Thoracic aorta (tissue), 2 donors: ENCODE measurements around the gene POLR2H. TPM values are rescaled to one million over a fixed set of nuclear protein-coding genes. Genes with fewer than 3 reads are reported as not detected.

Experiments used
- ATAC-seq: fragments of 150-250 bp; one replicate; pipeline ENCODE4 v1.8.0; 2017; ENCODE audit warnings: low read depth; ENCODE audit not compliant: insufficient number of reproducible peaks, low FRiP score
- DNase-seq: peaks from one replicate; pipeline ENCODE4 v3.0.0-alpha.2; 2020; ENCODE audit warnings: low spot score
- H3K27ac ChIP-seq, 2 donors: fragments of 200-600 bp; sonication (generic); 1 replicate in 1 of 2; 2 replicates in 1 of 2; pipeline ENCODE4 v1.5.1; 2016; ENCODE audit warnings: mild to moderate bottlenecking in 2 of 2, moderate library complexity in 2 of 2
- H3K27me3 ChIP-seq: fragments of 200-600 bp; sonication (generic); replicated peaks from 2 replicates; pipeline ENCODE4 v1.6.0; 2016; ENCODE audit warnings: mild to moderate bottlenecking; ENCODE audit not compliant: insufficient read depth
- H3K36me3 ChIP-seq: fragments of 200-600 bp; sonication (generic); one replicate; pipeline ENCODE4 v1.5.1; 2016
- H3K4me1 ChIP-seq, 2 donors: fragments of 200-600 bp; sonication (generic); 1 replicate in 1 of 2; 2 replicates in 1 of 2; pipeline versions ENCODE4 v1.5.1 to v1.6.0; 2016; ENCODE audit warnings: low read depth in 2 of 2, mild to moderate bottlenecking in 1 of 2; ENCODE audit not compliant: control insufficient read depth in 1 of 2
- H3K4me3 ChIP-seq: fragments of 200-600 bp; sonication (generic); 2 replicates; pipeline ENCODE4 v1.5.1; 2016; ENCODE audit warnings: mild to moderate bottlenecking
- H3K9me3 ChIP-seq: fragments of 200-600 bp; sonication (generic); 2 replicates; pipeline ENCODE4 v1.5.1; 2016
- total RNA-seq, 2 donors: library from RNA; depleted of rRNA; stranded (reverse); fragments of >200 nt; gene quantifications; one replicate each; pipeline versions ENCODE4 v1.1.0 to v1.2.3, GENCODE V29; 2016
- TF ChIP-seq, protein P1 (sequence below): fragments of 200-600 bp; sonication (generic); IDR thresholded peaks from one replicate; pipeline ENCODE4 v1.5.1; 2019; ENCODE audit warnings: antibody characterized with exemption

The POLR2H gene
- total RNA-seq, 2 donors from 2014 or later = 49.5 to 53.7 TPM

DNA sequence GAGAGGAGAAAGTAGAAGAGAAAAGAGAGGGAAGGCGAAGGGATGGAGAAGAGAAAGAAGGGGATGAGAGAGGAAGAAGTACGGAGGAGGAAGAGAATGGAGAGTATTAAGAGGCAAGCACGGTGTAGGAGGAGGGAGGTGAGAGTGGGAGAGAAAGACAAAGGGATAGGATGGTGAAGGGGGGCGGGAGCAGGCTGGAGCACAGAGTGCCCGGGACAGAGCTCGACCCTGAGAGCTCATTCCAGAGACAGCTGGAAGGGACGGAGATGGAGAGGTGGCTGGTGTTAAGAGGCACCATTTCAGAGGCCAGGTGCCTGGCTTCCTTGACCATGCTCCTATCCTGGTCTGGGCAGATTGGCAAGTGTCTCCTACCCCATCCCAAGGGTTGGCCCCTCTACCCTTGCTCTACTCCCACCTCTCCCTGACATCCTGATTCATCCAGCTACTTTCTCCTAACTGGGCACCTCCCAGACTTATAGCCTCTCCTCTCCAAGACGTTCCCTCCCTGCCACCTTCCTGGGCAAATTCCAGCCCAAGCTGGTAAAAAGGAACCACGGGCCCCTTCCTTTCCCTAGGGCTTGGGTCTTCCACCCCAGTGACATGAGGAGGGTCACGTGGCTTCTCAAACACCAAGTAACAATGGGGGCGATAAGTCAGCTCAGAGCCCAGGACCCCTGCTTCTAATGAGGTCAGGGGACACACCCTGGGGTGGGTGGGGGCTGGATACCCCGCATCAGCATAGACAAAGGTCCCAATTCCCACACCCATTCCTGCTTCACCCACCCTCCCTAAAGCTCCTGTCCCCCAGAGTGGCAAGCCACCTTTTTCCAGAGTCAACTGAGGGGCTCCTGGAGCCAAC lies 1.2 kb upstream of the POLR2H start:
- no peak for DNase-seq
- Histone ChIP-seq H3K9me3 (no peaks in the 10 kb centered on the region), H3K4me3 (peak overlapping the region; percentile 98), H3K4me1 (peaks cover 11 to 27% of the 10 kb centered on the region in 2 donors), H3K27ac (no peak overlapping the region), H3K36me3 (peaks cover 11% of the 10 kb centered on the region), H3K27me3 (no peaks in the 10 kb centered on the region)
- ATAC-seq = no peak
- TF ChIP-seq, protein P1, sequence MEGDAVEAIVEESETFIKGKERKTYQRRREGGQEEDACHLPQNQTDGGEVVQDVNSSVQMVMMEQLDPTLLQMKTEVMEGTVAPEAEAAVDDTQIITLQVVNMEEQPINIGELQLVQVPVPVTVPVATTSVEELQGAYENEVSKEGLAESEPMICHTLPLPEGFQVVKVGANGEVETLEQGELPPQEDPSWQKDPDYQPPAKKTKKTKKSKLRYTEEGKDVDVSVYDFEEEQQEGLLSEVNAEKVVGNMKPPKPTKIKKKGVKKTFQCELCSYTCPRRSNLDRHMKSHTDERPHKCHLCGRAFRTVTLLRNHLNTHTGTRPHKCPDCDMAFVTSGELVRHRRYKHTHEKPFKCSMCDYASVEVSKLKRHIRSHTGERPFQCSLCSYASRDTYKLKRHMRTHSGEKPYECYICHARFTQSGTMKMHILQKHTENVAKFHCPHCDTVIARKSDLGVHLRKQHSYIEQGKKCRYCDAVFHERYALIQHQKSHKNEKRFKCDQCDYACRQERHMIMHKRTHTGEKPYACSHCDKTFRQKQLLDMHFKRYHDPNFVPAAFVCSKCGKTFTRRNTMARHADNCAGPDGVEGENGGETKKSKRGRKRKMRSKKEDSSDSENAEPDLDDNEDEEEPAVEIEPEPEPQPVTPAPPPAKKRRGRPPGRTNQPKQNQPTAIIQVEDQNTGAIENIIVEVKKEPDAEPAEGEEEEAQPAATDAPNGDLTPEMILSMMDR = no peak

DNA sequence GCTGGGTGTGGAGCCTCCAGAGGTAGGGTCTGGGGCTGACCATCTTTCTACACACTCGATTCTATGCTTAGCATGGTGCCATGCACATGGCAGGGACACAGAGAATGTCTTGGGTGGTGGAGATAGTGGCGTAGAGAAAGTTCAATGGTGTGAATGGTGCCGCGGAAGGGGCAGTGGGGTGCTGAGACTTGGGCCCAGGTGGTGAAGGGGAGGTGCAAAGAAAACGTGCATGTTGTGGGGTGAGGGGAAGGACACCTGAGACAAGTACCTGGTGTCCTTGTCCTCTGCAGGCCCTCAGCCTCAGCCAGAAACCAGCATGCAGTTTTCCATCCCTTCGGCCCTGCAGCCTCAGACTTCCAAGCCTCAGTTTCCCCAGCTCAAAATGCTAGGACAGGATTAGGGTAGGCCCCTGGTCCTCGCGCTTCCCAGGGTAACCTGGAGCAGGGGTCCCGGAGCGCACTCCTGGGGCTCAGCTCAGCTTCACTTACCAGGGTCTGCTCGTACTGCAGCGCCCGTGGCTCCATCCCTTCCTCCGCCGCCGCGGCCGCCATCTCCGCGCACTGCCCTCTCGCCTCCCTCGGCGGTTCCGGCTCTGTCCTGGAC lies 480 bp upstream of the POLR2H start:
- H3K27ac ChIP-seq = peak overlapping the region; percentile 95 to 100
- peaks cover 11 to 27% of the 10 kb centered on the region in 2 donors for H3K4me1 ChIP-seq
- H3K9me3 ChIP-seq = no peaks in the 10 kb centered on the region
- H3K4me3 ChIP-seq = peak overlapping the region; percentile 98
- H3K27me3 ChIP-seq = no peaks in the 10 kb centered on the region
- ATAC-seq (no peak), DNase-seq (no peak)
- TF ChIP-seq, protein P1 = no peak
- peaks cover 11% of the 10 kb centered on the region for H3K36me3 ChIP-seq

DNA sequence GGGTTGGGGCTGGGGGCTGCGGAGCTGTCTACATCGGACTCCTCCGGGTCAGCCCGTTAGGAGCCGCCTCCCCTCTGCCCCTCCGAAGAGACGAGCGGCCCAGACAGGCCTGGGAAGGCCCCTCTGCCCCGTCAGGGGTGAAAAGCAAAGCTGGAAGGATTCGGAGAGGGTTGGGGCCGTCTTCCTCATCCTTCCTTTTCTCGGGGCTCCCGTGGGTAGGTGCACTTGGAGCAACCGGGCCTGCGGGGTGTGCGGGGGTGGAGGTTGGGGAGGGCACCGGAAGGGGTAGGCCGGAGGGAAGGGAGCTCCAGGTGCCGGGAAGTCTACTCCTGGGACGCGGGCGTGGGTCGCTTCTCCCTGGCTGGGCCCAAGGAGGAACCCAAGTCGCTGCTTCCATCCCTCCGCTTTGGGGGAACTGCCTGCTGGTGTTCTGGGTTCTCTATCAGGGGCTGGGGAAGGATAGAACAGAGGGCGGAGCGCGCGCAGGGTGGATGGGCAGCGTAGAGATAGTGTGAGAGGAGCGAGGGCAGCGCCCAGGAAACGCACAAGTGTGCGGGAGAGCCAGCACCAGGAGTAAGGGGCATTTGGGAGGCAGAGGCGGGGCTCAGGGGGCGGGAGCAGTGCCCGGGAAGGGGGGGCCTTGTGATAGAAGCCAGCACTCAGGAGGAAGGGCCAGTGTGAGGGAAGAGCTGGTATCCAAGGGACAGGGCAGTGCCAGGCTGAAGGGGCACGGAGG lies 590 bp downstream of the POLR2H start:
- no peak for DNase-seq
- TF ChIP-seq, protein P1 = no peak
- Histone ChIP-seq H3K27me3 (no peaks in the 10 kb centered on the region), H3K4me3 (peak overlapping the region; percentile 98), H3K4me1 (peaks cover 11 to 27% of the 10 kb centered on the region in 2 donors), H3K27ac (peak overlapping the region; percentile 95 to 100), H3K9me3 (no peaks in the 10 kb centered on the region), H3K36me3 (peaks cover 9% of the 10 kb centered on the region)
- ATAC-seq = peak; percentile 3

DNA sequence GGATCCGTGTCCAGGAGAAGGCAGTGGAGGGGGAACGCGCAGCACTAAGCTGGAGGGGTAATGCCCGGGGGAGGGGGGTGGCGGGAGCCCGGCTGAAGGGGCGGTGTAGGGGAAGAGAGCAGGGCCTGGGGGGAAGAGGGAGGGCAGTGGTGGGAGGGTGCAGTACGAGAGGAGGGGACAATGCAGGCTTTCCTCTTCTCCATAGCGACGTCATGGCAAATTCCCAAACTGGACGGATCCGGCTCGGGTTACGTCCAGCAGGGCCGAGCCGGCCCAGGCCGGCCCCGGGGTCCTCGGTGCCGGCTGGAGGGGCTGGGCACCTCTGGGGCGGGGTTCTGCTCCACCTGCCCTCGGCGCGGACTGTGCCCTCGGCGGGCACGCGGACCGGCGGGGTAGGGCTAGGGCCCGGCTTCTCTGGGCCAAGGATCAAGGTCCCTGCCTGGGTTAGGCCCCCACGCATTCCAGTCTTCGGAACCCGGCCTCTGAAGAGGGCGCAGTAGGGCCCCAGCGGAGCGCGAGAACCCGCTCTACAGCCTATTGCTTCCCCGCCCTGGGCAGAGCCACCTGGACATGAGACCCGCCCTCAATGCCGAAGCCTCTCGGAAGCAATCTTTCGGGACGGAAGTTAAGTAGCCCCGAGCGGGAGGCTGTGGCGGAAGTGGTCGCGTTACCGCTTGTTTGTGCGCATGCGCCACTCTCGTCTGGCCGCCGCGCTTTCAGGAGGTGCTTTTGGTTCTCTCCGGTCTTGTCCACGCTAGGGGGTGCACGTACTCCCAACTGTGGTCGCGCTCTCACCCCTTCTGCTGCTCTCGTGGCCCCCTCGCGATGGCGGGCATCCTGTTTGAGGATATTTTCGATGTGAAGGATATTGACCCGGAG lies 1.4 kb downstream of the POLR2H start:
- Histone ChIP-seq H3K4me1 (peaks cover 11 to 27% of the 10 kb centered on the region in 2 donors), H3K27ac (peak overlapping the region; percentile 95 to 100), H3K4me3 (peak overlapping the region; percentile 98), H3K27me3 (no peaks in the 10 kb centered on the region), H3K36me3 (peaks cover under 1% of the 10 kb centered on the region), H3K9me3 (no peaks in the 10 kb centered on the region)
- TF ChIP-seq, protein P1 = peak; percentile 49
- peak; percentile 77 for ATAC-seq
- DNase-seq = peak; percentile 72
